ENCODE measurements around the gene HDAC4.

- TF ChIP-seq POLR2A (IDR thresholded peaks at IDR 0.05), result no peak
- TF ChIP-seq CTCF (IDR thresholded peaks at IDR 0.05), result no peak
Measured at GRCh38 chr2:239009589-239009961, 391.2 kb downstream of the HDAC4 start.
